Trophoblast cell (in vitro differentiated cells and primary cell): ENCODE results near the gene NXPE4. TPM values are rescaled to one million over a fixed set of nuclear protein-coding genes. Genes with fewer than 3 reads are reported as not detected.
"Not testable (repeated sequence)": the region's sequence is repeated elsewhere in the genome, so short reads cannot be mapped to it uniquely, and the experiment has no call there.

Experiments used
- DNase-seq, 2 donors: peaks; one replicate each; pipeline ENCODE4 v3.0.0-alpha.2; 2016
- H2AFZ ChIP-seq: 2 replicates; pipeline ENCODE4 v1.6.1; 2013; ENCODE audit warnings: low read length, moderate library complexity, mild to moderate bottlenecking; ENCODE audit not compliant: insufficient read depth, poor library complexity
- H2AK5ac ChIP-seq: 2 replicates; pipeline ENCODE4 v1.6.1; 2013; ENCODE audit warnings: mild to moderate bottlenecking, low read length
- H2BK120ac ChIP-seq: 2 replicates; pipeline ENCODE4 v1.6.1; 2013; ENCODE audit warnings: low read length, mild to moderate bottlenecking, moderate library complexity; ENCODE audit not compliant: insufficient read depth, poor library complexity
- H2BK12ac ChIP-seq: 2 replicates; pipeline ENCODE4 v1.6.1; 2013; ENCODE audit warnings: mild to moderate bottlenecking, low read length, moderate library complexity
- H2BK5ac ChIP-seq: 2 replicates; pipeline ENCODE4 v1.6.1; 2013; ENCODE audit warnings: low read length, low read depth, moderate library complexity, mild to moderate bottlenecking; ENCODE audit not compliant: poor library complexity
- H3K14ac ChIP-seq: 2 replicates; pipeline ENCODE4 v1.6.1; 2013; ENCODE audit warnings: mild to moderate bottlenecking, low read length
- H3K18ac ChIP-seq: 2 replicates; pipeline ENCODE4 v1.6.1; 2013; ENCODE audit warnings: mild to moderate bottlenecking, low read length
- H3K23ac ChIP-seq: 2 replicates; pipeline ENCODE4 v1.6.1; 2013; ENCODE audit warnings: low read length
- H3K27ac ChIP-seq: 2 replicates; pipeline ENCODE4 v1.5.1; 2013; ENCODE audit warnings: low read depth, mild to moderate bottlenecking, inconsistent platforms, low read length, moderate library complexity
- H3K27me3 ChIP-seq: 2 replicates; pipeline ENCODE4 v1.6.1; 2013; ENCODE audit warnings: inconsistent platforms, mild to moderate bottlenecking, low read length, moderate library complexity; ENCODE audit not compliant: insufficient read depth
- H3K36me3 ChIP-seq, 2 experiments: 1 replicate in 1 of 2; 2 replicates in 1 of 2; pipeline ENCODE4 v1.6.1; 2013; ENCODE audit warnings: low read length in 2 of 2, mild to moderate bottlenecking in 2 of 2, moderate library complexity in 1 of 2; ENCODE audit not compliant: insufficient read depth in 2 of 2, control insufficient read depth in 1 of 2
- H3K4ac ChIP-seq: 2 replicates; pipeline ENCODE4 v1.6.1; 2013; ENCODE audit warnings: low read depth, mild to moderate bottlenecking, low read length, moderate library complexity
- H3K4me1 ChIP-seq, 2 experiments: 1 replicate in 1 of 2; 2 replicates in 1 of 2; pipeline ENCODE4 v1.6.1; 2013; ENCODE audit warnings: low read length in 2 of 2, mild to moderate bottlenecking in 2 of 2, moderate library complexity in 1 of 2; ENCODE audit not compliant: insufficient read depth in 2 of 2, control insufficient read depth in 1 of 2
- H3K4me2 ChIP-seq: 2 replicates; pipeline ENCODE4 v1.6.1; 2013; ENCODE audit warnings: inconsistent platforms, mild to moderate bottlenecking, low read length, moderate library complexity
- H3K4me3 ChIP-seq: 2 replicates; pipeline ENCODE4 v1.5.1; 2013; ENCODE audit warnings: mild to moderate bottlenecking, low read depth, low read length, inconsistent platforms
- H3K79me1 ChIP-seq: one replicate; pipeline ENCODE4 v1.6.1; 2013; ENCODE audit warnings: low read length
- H3K79me2 ChIP-seq: 2 replicates; pipeline ENCODE4 v1.6.1; 2013; ENCODE audit warnings: low read length, mild to moderate bottlenecking; ENCODE audit not compliant: control insufficient read depth, insufficient read depth, poor library complexity
- H3K9ac ChIP-seq: 2 replicates; pipeline ENCODE4 v1.6.1; 2013; ENCODE audit warnings: mild to moderate bottlenecking, low read length
- H3K9me3 ChIP-seq: 2 replicates; pipeline ENCODE4 v1.6.1; 2013; ENCODE audit warnings: low read depth, mild to moderate bottlenecking, control low read depth, inconsistent platforms, low read length; ENCODE audit not compliant: insufficient read depth
- H4K12ac ChIP-seq: 2 replicates; pipeline ENCODE4 v1.6.1; 2013; ENCODE audit warnings: low read depth, mild to moderate bottlenecking, low read length, moderate library complexity
- H4K8ac ChIP-seq: 2 replicates; pipeline ENCODE4 v1.6.1; 2013; ENCODE audit warnings: low read depth, mild to moderate bottlenecking, low read length, moderate library complexity
- H4K91ac ChIP-seq: one replicate; pipeline ENCODE4 v1.6.1; 2013; ENCODE audit warnings: low read depth, mild to moderate bottlenecking, low read length, moderate library complexity
- WGBS: extraction: QIAGEN DNeasy Blood & Tissue Kit; methylation state at CpG from one replicate; pipeline ENCODE4 v1.1.7; 2013; ENCODE audit warnings: missing lambda C conversion rate; ENCODE audit not compliant: insufficient read length, insufficient coverage; ENCODE audit errors: extremely low coverage; 5-methylcytosine and 5-hydroxymethylcytosine counted together
- polyA plus RNA-seq: library from polyadenylated mRNA; stranded (reverse); fragments of 200-250 nt; gene quantifications from 2 replicates; pipeline ENCODE4 v1.2.3, GENCODE V29; 2013

The NXPE4 gene
- polyA plus RNA-seq, result not detected in 2 replicates

- no peak within 1 kb of the TSS for H3K27ac ChIP-seq
- H3K4me2 ChIP-seq, result no peak within 1 kb of the TSS
- no peak within 1 kb of the TSS for H4K91ac ChIP-seq
- no peak within 1 kb of the TSS for H3K4me3 ChIP-seq
- H3K9ac ChIP-seq, result no peak within 1 kb of the TSS
- H2AK5ac ChIP-seq, result no peak within 1 kb of the TSS
- H3K79me2 ChIP-seq, result no peaks in the 10 kb centered on the region
- H3K23ac ChIP-seq, result no peak within 1 kb of the TSS
- no peaks in the 10 kb centered on the region for H3K9me3 ChIP-seq
- H3K36me3 ChIP-seq, result no peaks in the 10 kb centered on the region
- H3K4ac ChIP-seq, result no peak within 1 kb of the TSS
- no peaks in the 10 kb centered on the region for H3K4me1 ChIP-seq
- no peak within 1 kb of the TSS for H4K12ac ChIP-seq
- no peak for DNase-seq
- no peak within 1 kb of the TSS for H3K14ac ChIP-seq
- no peaks in the 10 kb centered on the region for H3K79me1 ChIP-seq
- H2BK120ac ChIP-seq, result no peak within 1 kb of the TSS
- no CpG with 5 or more reads among the region's 2 CpGs for WGBS
- no peak within 1 kb of the TSS for H3K18ac ChIP-seq
- no peak within 1 kb of the TSS for H2BK12ac ChIP-seq
- H2AFZ ChIP-seq, result no peak within 1 kb of the TSS
- no peaks in the 10 kb centered on the region for H3K27me3 ChIP-seq
- no peak within 1 kb of the TSS for H4K8ac ChIP-seq
- H2BK5ac ChIP-seq, result no peak within 1 kb of the TSS
These were observed at the start of gene NXPE4 for GRCh38 chr11:114595571-114595970. NXPE4 (minus strand) TSS chr11:114595786; CDS start chr11:114594759, 1,027 bp downstream.

GRCh38 chr11:114639440-114639839 lies 43.9 kb upstream of the NXPE4 start:
- H3K27me3 ChIP-seq, H4K8ac ChIP-seq, H2BK5ac ChIP-seq, H3K14ac ChIP-seq, H3K4me2 ChIP-seq, H2BK120ac ChIP-seq, H3K23ac ChIP-seq, H4K12ac ChIP-seq, H3K18ac ChIP-seq, H3K9ac ChIP-seq, H3K79me2 ChIP-seq, H3K4ac ChIP-seq, H3K9me3 ChIP-seq, H3K79me1 ChIP-seq, H2AK5ac ChIP-seq, H3K27ac ChIP-seq, H3K4me1 ChIP-seq, H3K36me3 ChIP-seq, DNase-seq, H4K91ac ChIP-seq, H2BK12ac ChIP-seq, H2AFZ ChIP-seq, H3K4me3 ChIP-seq: not testable (repeated sequence)
- no CpG with 5 or more reads among the region's 6 CpGs for WGBS

- H2BK5ac ChIP-seq, H3K23ac ChIP-seq, H3K27me3 ChIP-seq: not testable (repeated sequence)
These were observed 35.9 kb upstream of the NXPE4 start for GRCh38 chr11:114631445-114631965.

GRCh38 chr11:114625294-114625693 lies 29.7 kb upstream of the NXPE4 start:
- Histone ChIP-seq H3K27ac (no peak overlapping the region), H3K79me2 (no peaks in the 10 kb centered on the region), H3K4me1 (no peaks in the 10 kb centered on the region), H2BK5ac (no peak overlapping the region), H3K4me3 (no peak overlapping the region), H3K9ac (no peak overlapping the region), H3K4ac (no peak overlapping the region), H3K23ac (no peak overlapping the region), H3K36me3 (peaks cover 0 to 2% of the 10 kb centered on the region in 2 experiments), H3K9me3 (peaks cover 7% of the 10 kb centered on the region), H2BK12ac (no peak overlapping the region), H2AFZ (no peak overlapping the region), H4K12ac (no peak overlapping the region), H4K91ac (no peak overlapping the region), H3K27me3 (no peaks in the 10 kb centered on the region), H4K8ac (no peak overlapping the region), H3K4me2 (no peak overlapping the region), H3K79me1 (no peaks in the 10 kb centered on the region), H2BK120ac (no peak overlapping the region), H3K18ac (no peak overlapping the region), H2AK5ac (no peak overlapping the region), H3K14ac (no peak overlapping the region)
- no CpG with 5 or more reads among the region's 7 CpGs for WGBS
- no peak for DNase-seq

More at GRCh38 chr11:114631445-114631965, 35.9 kb upstream of the NXPE4 start:
- not testable (repeated sequence) for H3K4me2 ChIP-seq, H3K4me3 ChIP-seq, H3K4ac ChIP-seq, H4K12ac ChIP-seq, H3K9ac ChIP-seq, H3K4me1 ChIP-seq, H2AK5ac ChIP-seq, H2BK12ac ChIP-seq, H2BK120ac ChIP-seq, H3K79me1 ChIP-seq, H2AFZ ChIP-seq, H4K8ac ChIP-seq, H3K27ac ChIP-seq, H3K79me2 ChIP-seq, H3K14ac ChIP-seq, H3K36me3 ChIP-seq, H4K91ac ChIP-seq, H3K18ac ChIP-seq, H3K9me3 ChIP-seq, DNase-seq
- no CpG with 5 or more reads among the region's 13 CpGs for WGBS
